DOHH2 (cell line): ENCODE measurements around the gene OTOR.

ENCODE experiments used
- H3F3A ChIP-seq: fragments of 200-600 bp; sonication (generic), shearing (Covaris generic); 2 replicates; pipeline ENCODE4 v1.6.0; 2016; ENCODE audit warnings: antibody characterized with exemption, mild to moderate bottlenecking; ENCODE audit not compliant: control insufficient read depth, insufficient read depth
- H3K27ac ChIP-seq: fragments of 200-600 bp; sonication (generic); 2 replicates; pipeline ENCODE4 v1.5.1; 2014; ENCODE audit warnings: low read depth, mild to moderate bottlenecking, low read length, moderate library complexity
- H3K27me3 ChIP-seq: fragments of 200-600 bp; sonication (generic); 2 replicates; pipeline ENCODE4 v1.6.1; 2014; ENCODE audit warnings: mild to moderate bottlenecking, low read length, mixed read lengths; ENCODE audit not compliant: control insufficient read depth
- H3K36me3 ChIP-seq: fragments of 200-600 bp; sonication (generic); 2 replicates; pipeline ENCODE4 v1.6.1; 2014; ENCODE audit warnings: mild to moderate bottlenecking, low read length, moderate library complexity, mixed read lengths; ENCODE audit not compliant: control insufficient read depth
- H3K4me1 ChIP-seq: fragments of 200-600 bp; sonication (generic); 2 replicates; pipeline ENCODE4 v1.6.1; 2014; ENCODE audit warnings: mild to moderate bottlenecking, low read length, mixed read lengths; ENCODE audit not compliant: control insufficient read depth
- H3K4me2 ChIP-seq: fragments of 200-600 bp; sonication (generic); 2 replicates; pipeline ENCODE4 v1.6.0; 2014; ENCODE audit warnings: mild to moderate bottlenecking, low read length, moderate library complexity
- H3K4me3 ChIP-seq: fragments of 200-600 bp; sonication (generic); 2 replicates; pipeline ENCODE4 v1.5.1; 2014; ENCODE audit warnings: mild to moderate bottlenecking, low read length, mixed read lengths
- H3K79me2 ChIP-seq: fragments of 200-600 bp; sonication (generic); 2 replicates; pipeline ENCODE4 v1.6.1; 2014; ENCODE audit warnings: mild to moderate bottlenecking, low read length, mixed read lengths; ENCODE audit not compliant: control insufficient read depth
- H3K9me2 ChIP-seq: fragments of 200-600 bp; sonication (generic); replicated peaks from 2 replicates; pipeline ENCODE4 v1.6.1; 2014; ENCODE audit warnings: mild to moderate bottlenecking, low read length, mixed read lengths; ENCODE audit not compliant: control insufficient read depth
- H3K9me3 ChIP-seq: fragments of 200-600 bp; sonication (generic); 2 replicates; pipeline ENCODE4 v1.6.1; 2014; ENCODE audit warnings: antibody characterized with exemption, low read length, mixed read lengths; ENCODE audit not compliant: control insufficient read depth, insufficient read depth
- H4K20me1 ChIP-seq: fragments of 200-600 bp; sonication (generic); 2 replicates; pipeline ENCODE4 v1.6.0; 2014; ENCODE audit warnings: low read depth, mild to moderate bottlenecking, antibody characterized with exemption, low read length, moderate library complexity; ENCODE audit not compliant: control insufficient read depth, insufficient read depth
- CTCF ChIP-seq: fragments of 200-600 bp; sonication (generic); IDR thresholded peaks from one replicate; pipeline ENCODE4 v1.5.1; 2014; ENCODE audit warnings: antibody characterized with exemption, mild to moderate bottlenecking, low read depth, low read length; ENCODE audit not compliant: poor library complexity, severe bottlenecking
- EZH2phosphoT487 ChIP-seq: fragments of 200-600 bp; sonication (generic); IDR thresholded peaks from 2 replicates; pipeline ENCODE4 v1.6.1; 2017; ENCODE audit warnings: borderline replicate concordance, mild to moderate bottlenecking, antibody characterized with exemption, low read length, moderate library complexity, mixed read lengths

Gene OTOR

GRCh38 chr20:16703570-16703969 lies 44.6 kb upstream of the OTOR start:
- Histone ChIP-seq H3K4me1 (peaks cover 2% of the 10 kb centered on the region; the same call in 1 of the 2 replicates), H3K79me2 (no peaks in the 10 kb centered on the region), H4K20me1 (no peaks in the 10 kb centered on the region), H3K36me3 (no peaks in the 10 kb centered on the region), H3K4me3 (no peak overlapping the region), H3K9me3 (no peaks in the 10 kb centered on the region), H3K9me2 (no peaks in the 10 kb centered on the region), H3K4me2 (no peak overlapping the region), H3K27ac (no peak overlapping the region), H3K27me3 (no peaks in the 10 kb centered on the region), H3F3A (no peaks in the 10 kb centered on the region)
- TF ChIP-seq CTCF: no peak
- TF ChIP-seq EZH2phosphoT487: no peak

- Histone ChIP-seq H3K9me2 (no peaks in the 10 kb centered on the region), H3K4me2 (no peak overlapping the region), H3K4me3 (no peak overlapping the region), H3K27ac (no peak overlapping the region), H3K9me3 (no peaks in the 10 kb centered on the region), H3K36me3 (no peaks in the 10 kb centered on the region), H3K79me2 (no peaks in the 10 kb centered on the region), H3F3A (no peaks in the 10 kb centered on the region), H4K20me1 (no peaks in the 10 kb centered on the region), H3K4me1 (peaks cover 23% of the 10 kb centered on the region), H3K27me3 (peaks cover 3% of the 10 kb centered on the region; the same call in 1 of the 2 replicates)
- no peak for TF ChIP-seq EZH2phosphoT487
- no peak for TF ChIP-seq CTCF
These were observed 40.5 kb upstream of the OTOR start for GRCh38 chr20:16707674-16708073.

GRCh38 chr20:16708602-16709001 lies 39.6 kb upstream of the OTOR start:
- no peaks in the 10 kb centered on the region for H3K36me3 ChIP-seq
- H3K79me2 ChIP-seq: no peaks in the 10 kb centered on the region
- no peak overlapping the region for H3K4me2 ChIP-seq
- no peak overlapping the region for H3K4me3 ChIP-seq
- peaks cover 3% of the 10 kb centered on the region; the same call in 1 of the 2 replicates for H3K27me3 ChIP-seq
- H3K9me3 ChIP-seq: no peaks in the 10 kb centered on the region
- no peaks in the 10 kb centered on the region for H4K20me1 ChIP-seq
- H3K9me2 ChIP-seq: no peaks in the 10 kb centered on the region
- H3F3A ChIP-seq: no peaks in the 10 kb centered on the region
- peaks cover 23% of the 10 kb centered on the region for H3K4me1 ChIP-seq
- no peak overlapping the region for H3K27ac ChIP-seq
- TF ChIP-seq EZH2phosphoT487 (no peak), CTCF (no peak)
